ENCODE data around the gene PNCK.
A peak's percentile ranks its signal among the peaks of the same experiment; 100 is the strongest.

The PNCK gene

GRCh38 chrX:153657161-153657560 lies 16.5 kb downstream of the PNCK start:
- no peak for TF ChIP-seq FOXA1 (IDR thresholded peaks at IDR 0.05)
- no peak for TF ChIP-seq SP1 (IDR thresholded peaks at IDR 0.05)
- no peak for TF ChIP-seq CTBP1 (IDR thresholded peaks at IDR 0.05; ENCODE audit: borderline replicate concordance)
- no peak for TF ChIP-seq L3MBTL2 (conservative IDR thresholded peaks at IDR 0.05)
- no peak for TF ChIP-seq FOXK2 (IDR thresholded peaks at IDR 0.05)
- no peak for TF ChIP-seq NFRKB (IDR thresholded peaks at IDR 0.05)
- no peak for TF ChIP-seq LEF1 (IDR thresholded peaks at IDR 0.05; ENCODE audit: borderline replicate concordance)
- no peak for TF ChIP-seq HDGF (IDR thresholded peaks at IDR 0.05; ENCODE audit: borderline replicate concordance)
- TF ChIP-seq FOXM1 (IDR thresholded peaks at IDR 0.05; ENCODE audit: borderline replicate concordance) = no peak
- no peak for TF ChIP-seq ARNT (IDR thresholded peaks at IDR 0.05)
- no peak for TF ChIP-seq ZNF384 (IDR thresholded peaks at IDR 0.05)
- no peak for DNase-seq (ENCODE audit: extremely low spot score)
- POLR2A ChIA-PET = no interaction called here
- CTCF ChIA-PET = interaction anchor here (1.1 to 2.8 kb wide), 4 partner anchors 10 to 21 kb away, joined by 3 to 10 read pairs (median 6); no protein-coding TSS in a partner anchor

GRCh38 chrX:153653556-153653955 lies 20.1 kb downstream of the PNCK start:
- POLR2A ChIA-PET = no interaction called here
- DNase-seq (ENCODE audit: extremely low spot score) = no peak

GRCh38 chrX:153651540-153652079 lies 22.0 kb downstream of the PNCK start:
- peak; percentile 61 for DNase-seq (ENCODE audit: extremely low spot score)
- TF ChIP-seq SP1 (IDR thresholded peaks at IDR 0.05) (no peak), HDGF (IDR thresholded peaks at IDR 0.05; ENCODE audit: borderline replicate concordance) (0 out of 2 replicates have a peak, but pooled peaks have one; percentile 80), ELF4 (IDR thresholded peaks at IDR 0.05) (no peak), BHLHE40 (IDR thresholded peaks at IDR 0.05; ENCODE audit: borderline replicate concordance) (no peak), ZNF384 (IDR thresholded peaks at IDR 0.05) (no peak), TARDBP (IDR thresholded peaks at IDR 0.05) (no peak)
- CTCF ChIA-PET = interaction anchor here (0.6 to 2.2 kb wide), 5 partner anchors 12 to 51 kb away, joined by 3 to 5 read pairs (median 3); no protein-coding TSS in a partner anchor
- POLR2A ChIA-PET = no interaction called here

More at GRCh38 chrX:153653556-153653955, 20.1 kb downstream of the PNCK start:
- CTCF ChIA-PET = interaction anchor here (1.2 to 2.2 kb wide), 3 partner anchors 14 to 17 kb away, joined by 5 read pairs; no protein-coding TSS in a partner anchor
- TF ChIP-seq ELF4 (IDR thresholded peaks at IDR 0.05) = no peak
- no peak for TF ChIP-seq BHLHE40 (IDR thresholded peaks at IDR 0.05; ENCODE audit: borderline replicate concordance)
- no peak for TF ChIP-seq SUZ12 (IDR thresholded peaks at IDR 0.05)
- no peak for TF ChIP-seq TARDBP (IDR thresholded peaks at IDR 0.05)
- TF ChIP-seq L3MBTL2 (conservative IDR thresholded peaks at IDR 0.05) = no peak
- TF ChIP-seq FOXM1 (IDR thresholded peaks at IDR 0.05; ENCODE audit: borderline replicate concordance) = no peak
- TF ChIP-seq SP1 (IDR thresholded peaks at IDR 0.05) = no peak
- no peak for TF ChIP-seq CTBP1 (IDR thresholded peaks at IDR 0.05; ENCODE audit: borderline replicate concordance)
- TF ChIP-seq HDGF (IDR thresholded peaks at IDR 0.05; ENCODE audit: borderline replicate concordance) = no peak
- no peak for TF ChIP-seq PKNOX1 (IDR thresholded peaks at IDR 0.05)
- TF ChIP-seq ARNT (IDR thresholded peaks at IDR 0.05) = no peak
- no peak for TF ChIP-seq NFRKB (IDR thresholded peaks at IDR 0.05)

- POLR2A ChIA-PET = no interaction called here
- CTCF ChIA-PET = interaction anchor here (0.6 to 1.1 kb wide), 4 partner anchors 17 to 50 kb away, joined by 3 to 4 read pairs (median 3); no protein-coding TSS in a partner anchor
These were observed 22.7 kb downstream of the PNCK start for GRCh38 chrX:153650959-153651358.

GRCh38 chrX:153649915-153650782 lies 23.5 kb downstream of the PNCK start:
- POLR2A ChIA-PET = no interaction called here
- CTCF ChIA-PET = interaction anchor here (0.6 to 1.1 kb wide), 5 partner anchors 17 to 101 kb away, joined by 3 to 4 read pairs (median 3); no protein-coding TSS in a partner anchor

More at GRCh38 chrX:153650959-153651358, 22.7 kb downstream of the PNCK start:
- no peak for TF ChIP-seq LEF1 (IDR thresholded peaks at IDR 0.05; ENCODE audit: borderline replicate concordance)
- no peak for TF ChIP-seq NFRKB (IDR thresholded peaks at IDR 0.05)
- TF ChIP-seq CTBP1 (IDR thresholded peaks at IDR 0.05; ENCODE audit: borderline replicate concordance) = no peak
- TF ChIP-seq HDGF (IDR thresholded peaks at IDR 0.05; ENCODE audit: borderline replicate concordance) = no peak
- TF ChIP-seq SUZ12 (IDR thresholded peaks at IDR 0.05) = no peak
- TF ChIP-seq ELF4 (IDR thresholded peaks at IDR 0.05) = no peak
- no peak for TF ChIP-seq FOXM1 (IDR thresholded peaks at IDR 0.05; ENCODE audit: borderline replicate concordance)
- TF ChIP-seq PKNOX1 (IDR thresholded peaks at IDR 0.05) = no peak
- no peak for TF ChIP-seq ARNT (IDR thresholded peaks at IDR 0.05)
- no peak for TF ChIP-seq FOXK2 (IDR thresholded peaks at IDR 0.05)
- no peak for TF ChIP-seq ZNF384 (IDR thresholded peaks at IDR 0.05)
- TF ChIP-seq SP1 (IDR thresholded peaks at IDR 0.05) = no peak
- no peak for TF ChIP-seq BHLHE40 (IDR thresholded peaks at IDR 0.05; ENCODE audit: borderline replicate concordance)
- DNase-seq (ENCODE audit: extremely low spot score) = no peak

GRCh38 chrX:153649178-153649914 lies 24.3 kb downstream of the PNCK start:
- ChIA-PET POLR2A (no interaction called here), CTCF (interaction anchor here (0.6 to 1.6 kb wide), 4 partner anchors 14 to 93 kb away, joined by 3 to 4 read pairs (median 4); no protein-coding TSS in a partner anchor)
- DNase-seq (ENCODE audit: extremely low spot score) = peak; percentile 74
- TF ChIP-seq CTBP1 (IDR thresholded peaks at IDR 0.05; ENCODE audit: borderline replicate concordance) (no peak), PKNOX1 (IDR thresholded peaks at IDR 0.05) (no peak), ELF4 (IDR thresholded peaks at IDR 0.05) (no peak), SUZ12 (IDR thresholded peaks at IDR 0.05) (no peak), HDGF (IDR thresholded peaks at IDR 0.05; ENCODE audit: borderline replicate concordance) (no peak), NFRKB (IDR thresholded peaks at IDR 0.05) (no peak), TARDBP (IDR thresholded peaks at IDR 0.05) (no peak), L3MBTL2 (conservative IDR thresholded peaks at IDR 0.05) (no peak), ARNT (IDR thresholded peaks at IDR 0.05) (no peak), FOXK2 (IDR thresholded peaks at IDR 0.05) (no peak)

More at GRCh38 chrX:153649915-153650782, 23.5 kb downstream of the PNCK start:
- no peak for TF ChIP-seq FOXM1 (IDR thresholded peaks at IDR 0.05; ENCODE audit: borderline replicate concordance)
- DNase-seq (ENCODE audit: extremely low spot score) = no peak
